HL-60 (cell line): ENCODE measurements around the gene PTPRK.

Experiments
- DNase-seq, 2 experiments: peaks; one replicate each; pipeline ENCODE4 v3.0.0-alpha.2; 2010 to 2020; ENCODE audit warnings: low read depth in 1 of 2, low spot score in 1 of 2
- H3K27ac ChIP-seq: fragments of 250-450 bp; sonication (Bioruptor Pico); replicated peaks from 2 replicates; pipeline ENCODE4 v1.5.1; 2020; ENCODE audit warnings: mild to moderate bottlenecking, moderate library complexity
- H3K27me3 ChIP-seq: fragments of 250-450 bp; sonication (Bioruptor Pico); 2 replicates; pipeline ENCODE4 v1.5.1; 2021; ENCODE audit warnings: mild to moderate bottlenecking, moderate library complexity; ENCODE audit not compliant: insufficient read depth, poor library complexity, severe bottlenecking
- H3K4me3 ChIP-seq: replicated peaks from 2 replicates; pipeline ENCODE4 v1.5.1; 2011; ENCODE audit warnings: mild to moderate bottlenecking, control low read depth, low read length; ENCODE audit not compliant: insufficient read depth
- CTCF ChIP-seq: IDR thresholded peaks from one replicate; pipeline ENCODE4 v1.5.1; 2011; ENCODE audit warnings: low read length, control low read depth, inconsistent platforms; ENCODE audit not compliant: insufficient read depth
- GABPA ChIP-seq: IDR thresholded peaks from 2 replicates; pipeline ENCODE4 v1.6.1; 2012; ENCODE audit warnings: low read depth
- POLR2AphosphoS5 ChIP-seq: IDR thresholded peaks from 2 replicates; pipeline ENCODE4 v1.6.1; 2012; ENCODE audit warnings: low read depth
- SPI1 ChIP-seq: IDR thresholded peaks from 2 replicates; pipeline ENCODE4 v1.6.1; 2012; ENCODE audit warnings: low read depth, mild to moderate bottlenecking, borderline replicate concordance
- TF ChIP-seq, protein P1 (sequence below): IDR thresholded peaks from 2 replicates; pipeline ENCODE4 v1.6.1; 2012; ENCODE audit warnings: low read depth; ENCODE audit not compliant: insufficient replicate concordance

PTPRK gene

DNA sequence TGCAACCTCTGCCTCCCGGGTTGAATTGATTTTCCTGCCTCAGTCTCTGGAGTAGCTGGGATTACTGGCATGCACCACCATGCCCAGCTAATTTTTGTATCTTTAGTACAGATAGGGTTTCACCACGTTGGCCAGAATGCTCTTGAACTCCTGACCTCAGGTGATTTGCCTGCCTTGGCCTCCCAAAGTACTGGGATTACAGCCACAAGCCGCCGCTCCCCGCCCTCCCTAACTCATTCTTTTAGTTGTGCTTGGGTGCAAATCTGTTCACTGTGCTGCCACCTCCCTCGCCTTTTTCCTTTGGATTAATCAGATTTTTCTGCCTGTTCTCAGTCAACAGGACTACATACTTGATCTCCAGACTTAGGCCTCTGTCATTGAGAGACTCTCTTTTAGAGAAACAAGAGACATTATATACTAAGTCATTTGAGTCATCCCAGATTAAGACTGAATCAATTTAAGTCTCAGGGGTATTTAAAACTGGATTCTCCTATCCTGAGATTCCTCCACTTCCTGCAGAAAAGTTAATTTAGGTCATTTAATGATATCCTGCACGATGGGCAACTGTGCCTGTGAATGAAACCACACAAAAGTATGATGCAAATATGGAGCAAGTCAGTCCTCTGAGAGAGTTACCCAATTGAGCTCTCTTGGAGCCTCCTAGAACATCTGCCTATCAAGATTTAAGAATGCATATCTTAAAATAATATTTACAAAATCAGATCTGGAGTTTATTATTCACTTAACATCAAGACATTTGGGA is 483.4 kb downstream of the PTPRK start:
- H3K27ac ChIP-seq, result no peak overlapping the region
- H3K27me3 ChIP-seq, result no peaks in the 10 kb centered on the region
- no peak for DNase-seq
- H3K4me3 ChIP-seq, result no peak overlapping the region
- TF ChIP-seq CTCF, result no peak
- TF ChIP-seq, protein P1, sequence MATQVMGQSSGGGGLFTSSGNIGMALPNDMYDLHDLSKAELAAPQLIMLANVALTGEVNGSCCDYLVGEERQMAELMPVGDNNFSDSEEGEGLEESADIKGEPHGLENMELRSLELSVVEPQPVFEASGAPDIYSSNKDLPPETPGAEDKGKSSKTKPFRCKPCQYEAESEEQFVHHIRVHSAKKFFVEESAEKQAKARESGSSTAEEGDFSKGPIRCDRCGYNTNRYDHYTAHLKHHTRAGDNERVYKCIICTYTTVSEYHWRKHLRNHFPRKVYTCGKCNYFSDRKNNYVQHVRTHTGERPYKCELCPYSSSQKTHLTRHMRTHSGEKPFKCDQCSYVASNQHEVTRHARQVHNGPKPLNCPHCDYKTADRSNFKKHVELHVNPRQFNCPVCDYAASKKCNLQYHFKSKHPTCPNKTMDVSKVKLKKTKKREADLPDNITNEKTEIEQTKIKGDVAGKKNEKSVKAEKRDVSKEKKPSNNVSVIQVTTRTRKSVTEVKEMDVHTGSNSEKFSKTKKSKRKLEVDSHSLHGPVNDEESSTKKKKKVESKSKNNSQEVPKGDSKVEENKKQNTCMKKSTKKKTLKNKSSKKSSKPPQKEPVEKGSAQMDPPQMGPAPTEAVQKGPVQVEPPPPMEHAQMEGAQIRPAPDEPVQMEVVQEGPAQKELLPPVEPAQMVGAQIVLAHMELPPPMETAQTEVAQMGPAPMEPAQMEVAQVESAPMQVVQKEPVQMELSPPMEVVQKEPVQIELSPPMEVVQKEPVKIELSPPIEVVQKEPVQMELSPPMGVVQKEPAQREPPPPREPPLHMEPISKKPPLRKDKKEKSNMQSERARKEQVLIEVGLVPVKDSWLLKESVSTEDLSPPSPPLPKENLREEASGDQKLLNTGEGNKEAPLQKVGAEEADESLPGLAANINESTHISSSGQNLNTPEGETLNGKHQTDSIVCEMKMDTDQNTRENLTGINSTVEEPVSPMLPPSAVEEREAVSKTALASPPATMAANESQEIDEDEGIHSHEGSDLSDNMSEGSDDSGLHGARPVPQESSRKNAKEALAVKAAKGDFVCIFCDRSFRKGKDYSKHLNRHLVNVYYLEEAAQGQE, result no peak

- no peak overlapping the region for H3K27ac ChIP-seq
- TF ChIP-seq CTCF, result no peak
- TF ChIP-seq, protein P1, result no peak
- TF ChIP-seq POLR2AphosphoS5, result no peak
- no peak for TF ChIP-seq GABPA
- no peak for TF ChIP-seq SPI1
- DNase-seq, result no peak
- no peaks in the 10 kb centered on the region for H3K27me3 ChIP-seq
- H3K4me3 ChIP-seq, result no peak overlapping the region
These were observed 487.2 kb downstream of the PTPRK start for GRCh38 chr6:128033156-128033555.

GRCh38 chr6:128032042-128032441 is 488.4 kb downstream of the PTPRK start:
- H3K4me3 ChIP-seq, result no peak overlapping the region
- TF ChIP-seq SPI1 (no peak), POLR2AphosphoS5 (no peak), GABPA (no peak)

GRCh38 chr6:128029826-128030225 is 490.6 kb downstream of the PTPRK start:
- DNase-seq, result no peak
- TF ChIP-seq CTCF (no peak), SPI1 (no peak), GABPA (no peak)
- TF ChIP-seq, protein P1, result no peak
- no peak overlapping the region for H3K4me3 ChIP-seq
- H3K27ac ChIP-seq, result no peak overlapping the region
- H3K27me3 ChIP-seq, result no peaks in the 10 kb centered on the region

More at GRCh38 chr6:128032042-128032441, 488.4 kb downstream of the PTPRK start:
- Histone ChIP-seq H3K27ac (no peak overlapping the region), H3K27me3 (no peaks in the 10 kb centered on the region)
- DNase-seq, result no peak
